ENCODE results near the gene MLKL. TPM values are rescaled to one million over a fixed set of nuclear protein-coding genes. Genes with fewer than 3 reads are reported as not detected.

The MLKL gene
- total and polyA plus RNA-seq, 2 of the 13 experiments (the other 11 are each of a cell fraction or from before 2014, with no cell fraction given) = 6.4 to 10.7 TPM

- TF ChIP-seq, protein P1, sequence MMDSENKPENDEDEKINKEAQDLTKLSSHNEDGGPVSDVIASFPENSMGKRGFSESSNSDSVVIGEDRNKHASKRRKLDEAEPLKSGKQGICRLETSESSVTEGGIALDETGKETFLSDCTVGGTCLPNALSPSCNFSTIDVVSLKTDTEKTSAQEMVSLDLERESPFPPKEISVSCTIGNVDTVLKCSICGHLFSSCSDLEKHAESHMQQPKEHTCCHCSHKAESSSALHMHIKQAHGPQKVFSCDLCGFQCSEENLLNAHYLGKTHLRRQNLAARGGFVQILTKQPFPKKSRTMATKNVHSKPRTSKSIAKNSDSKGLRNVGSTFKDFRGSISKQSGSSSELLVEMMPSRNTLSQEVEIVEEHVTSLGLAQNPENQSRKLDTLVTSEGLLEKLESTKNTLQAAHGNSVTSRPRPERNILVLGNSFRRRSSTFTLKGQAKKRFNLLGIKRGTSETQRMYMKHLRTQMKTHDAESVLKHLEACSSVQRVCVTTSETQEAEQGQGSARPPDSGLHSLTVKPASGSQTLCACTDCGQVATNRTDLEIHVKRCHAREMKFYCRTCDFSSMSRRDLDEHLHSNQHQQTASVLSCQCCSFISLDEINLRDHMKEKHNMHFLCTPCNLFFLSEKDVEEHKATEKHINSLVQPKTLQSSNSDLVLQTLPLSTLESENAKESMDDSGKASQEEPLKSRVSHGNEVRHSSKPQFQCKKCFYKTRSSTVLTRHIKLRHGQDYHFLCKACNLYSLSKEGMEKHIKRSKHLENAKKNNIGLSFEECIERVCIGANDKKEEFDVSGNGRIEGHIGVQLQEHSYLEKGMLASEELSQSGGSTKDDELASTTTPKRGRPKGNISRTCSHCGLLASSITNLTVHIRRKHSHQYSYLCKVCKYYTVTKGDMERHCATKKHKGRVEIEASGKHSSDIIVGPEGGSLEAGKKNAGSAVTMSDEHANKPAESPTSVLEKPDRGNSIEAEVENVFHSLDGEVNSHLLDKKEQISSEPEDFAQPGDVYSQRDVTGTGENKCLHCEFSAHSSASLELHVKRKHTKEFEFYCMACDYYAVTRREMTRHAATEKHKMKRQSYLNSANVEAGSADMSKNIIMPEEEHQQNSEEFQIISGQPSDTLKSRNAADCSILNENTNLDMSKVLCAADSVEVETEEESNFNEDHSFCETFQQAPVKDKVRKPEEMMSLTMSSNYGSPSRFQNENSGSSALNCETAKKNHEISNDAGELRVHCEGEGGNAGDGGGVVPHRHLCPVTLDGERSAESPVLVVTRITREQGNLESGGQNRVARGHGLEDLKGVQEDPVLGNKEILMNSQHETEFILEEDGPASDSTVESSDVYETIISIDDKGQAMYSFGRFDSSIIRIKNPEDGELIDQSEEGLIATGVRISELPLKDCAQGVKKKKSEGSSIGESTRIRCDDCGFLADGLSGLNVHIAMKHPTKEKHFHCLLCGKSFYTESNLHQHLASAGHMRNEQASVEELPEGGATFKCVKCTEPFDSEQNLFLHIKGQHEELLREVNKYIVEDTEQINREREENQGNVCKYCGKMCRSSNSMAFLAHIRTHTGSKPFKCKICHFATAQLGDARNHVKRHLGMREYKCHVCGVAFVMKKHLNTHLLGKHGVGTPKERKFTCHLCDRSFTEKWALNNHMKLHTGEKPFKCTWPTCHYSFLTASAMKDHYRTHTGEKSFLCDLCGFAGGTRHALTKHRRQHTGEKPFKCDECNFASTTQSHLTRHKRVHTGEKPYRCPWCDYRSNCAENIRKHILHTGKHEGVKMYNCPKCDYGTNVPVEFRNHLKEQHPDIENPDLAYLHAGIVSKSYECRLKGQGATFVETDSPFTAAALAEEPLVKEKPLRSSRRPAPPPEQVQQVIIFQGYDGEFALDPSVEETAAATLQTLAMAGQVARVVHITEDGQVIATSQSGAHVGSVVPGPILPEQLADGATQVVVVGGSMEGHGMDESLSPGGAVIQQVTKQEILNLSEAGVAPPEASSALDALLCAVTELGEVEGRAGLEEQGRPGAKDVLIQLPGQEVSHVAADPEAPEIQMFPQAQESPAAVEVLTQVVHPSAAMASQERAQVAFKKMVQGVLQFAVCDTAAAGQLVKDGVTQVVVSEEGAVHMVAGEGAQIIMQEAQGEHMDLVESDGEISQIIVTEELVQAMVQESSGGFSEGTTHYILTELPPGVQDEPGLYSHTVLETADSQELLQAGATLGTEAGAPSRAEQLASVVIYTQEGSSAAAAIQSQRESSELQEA (CRISPR knock-in tag; IDR thresholded peaks at IDR 0.05; ENCODE audit: not compliant biosample characterization) = no peak
- TF ChIP-seq ZMAT5 (CRISPR knock-in tag; IDR thresholded peaks at IDR 0.05; ENCODE audit: borderline replicate concordance, low read depth) (no peak), ZNF775 (CRISPR knock-in tag; IDR thresholded peaks at IDR 0.05; ENCODE audit: borderline replicate concordance) (no peak), TEAD3 (CRISPR knock-in tag; optimal IDR thresholded peaks at IDR 0.05; ENCODE audit: borderline replicate concordance) (peak; percentile 93), NR1H2 (CRISPR knock-in tag; IDR thresholded peaks at IDR 0.05; ENCODE audit: borderline replicate concordance, low read depth) (no peak), RFXANK (CRISPR knock-in tag; IDR thresholded peaks at IDR 0.05) (no peak), THAP11 (CRISPR knock-in tag; IDR thresholded peaks at IDR 0.05) (no peak), ZNF839 (CRISPR knock-in tag; IDR thresholded peaks at IDR 0.05; ENCODE audit: borderline replicate concordance) (no peak), ZBTB1 (CRISPR knock-in tag; IDR thresholded peaks at IDR 0.05; ENCODE audit: borderline replicate concordance) (no peak), SP1 (IDR thresholded peaks at IDR 0.05) (no peak), SP1 (CRISPR knock-in tag; IDR thresholded peaks at IDR 0.05) (no peak), ZFX (CRISPR knock-in tag; IDR thresholded peaks at IDR 0.05; ENCODE audit: low read depth) (0 out of 2 replicates have a peak, but pooled peaks have one; percentile 3), FOXJ3 (CRISPR knock-in tag; IDR thresholded peaks at IDR 0.05; ENCODE audit: borderline replicate concordance) (no peak), ZNF33A (CRISPR knock-in tag; IDR thresholded peaks at IDR 0.05; ENCODE audit: borderline replicate concordance) (no peak), POGZ (CRISPR knock-in tag; IDR thresholded peaks at IDR 0.05) (no peak), ZFP91 (CRISPR knock-in tag; IDR thresholded peaks at IDR 0.05; ENCODE audit: borderline replicate concordance) (peak; percentile 33; the same call in 1 of the 2 replicates)
Measured at GRCh38 chr16:74734361-74735161, 33.9 kb upstream of the MLKL start (continued).

Measured in HepG2 (cell line).